RWPE2 (cell line): Measurements from ENCODE around the gene CDK14.

ENCODE experiments used
- ATAC-seq: fragments of 200-7000 bp; cut with Tn5 transposase; 3 replicates; pipeline ENCODE4 v1.9.1; 2021; ENCODE audit warnings: low read depth
- DNase-seq: peaks from one replicate; pipeline ENCODE4 v3.0.0-alpha.2; 2020; ENCODE audit warnings: low spot score
- H3K27ac ChIP-seq: fragments of 450-650 bp; 2 replicates; pipeline ENCODE4 v1.5.1; 2017; ENCODE audit warnings: mild to moderate bottlenecking; ENCODE audit not compliant: poor library complexity, severe bottlenecking
- H3K27me3 ChIP-seq: fragments of 250-450 bp; sonication (Bioruptor Pico); 2 replicates; pipeline ENCODE4 v1.5.1; 2021; ENCODE audit warnings: mild to moderate bottlenecking, moderate library complexity; ENCODE audit not compliant: insufficient read depth, poor library complexity, severe bottlenecking
- H3K36me3 ChIP-seq: fragments of 250-450 bp; sonication (Bioruptor Pico); 2 replicates; pipeline ENCODE4 v1.5.1; 2020; ENCODE audit warnings: low read depth, mild to moderate bottlenecking, moderate library complexity
- H3K4me1 ChIP-seq: fragments of 250-450 bp; sonication (Bioruptor Pico); 2 replicates; pipeline ENCODE4 v1.5.1; 2021; ENCODE audit warnings: mild to moderate bottlenecking, moderate library complexity; ENCODE audit not compliant: insufficient read depth, poor library complexity, severe bottlenecking
- H3K4me3 ChIP-seq: fragments of 250-450 bp; sonication (Bioruptor Pico); 2 replicates; pipeline ENCODE4 v1.5.1; 2021; ENCODE audit warnings: mild to moderate bottlenecking, moderate library complexity; ENCODE audit not compliant: severe bottlenecking
- H3K9me3 ChIP-seq: fragments of 250-450 bp; sonication (Bioruptor Pico); 2 replicates; pipeline ENCODE4 v1.5.1; 2021; ENCODE audit warnings: mild to moderate bottlenecking, moderate library complexity; ENCODE audit not compliant: severe bottlenecking
- TF ChIP-seq, protein P1 (sequence below): fragments of 450-650 bp; IDR thresholded peaks from one replicate; pipeline ENCODE4 v1.5.1; 2017; ENCODE audit warnings: mild to moderate bottlenecking, moderate library complexity; ENCODE audit not compliant: poor library complexity, severe bottlenecking

Gene CDK14

DNA sequence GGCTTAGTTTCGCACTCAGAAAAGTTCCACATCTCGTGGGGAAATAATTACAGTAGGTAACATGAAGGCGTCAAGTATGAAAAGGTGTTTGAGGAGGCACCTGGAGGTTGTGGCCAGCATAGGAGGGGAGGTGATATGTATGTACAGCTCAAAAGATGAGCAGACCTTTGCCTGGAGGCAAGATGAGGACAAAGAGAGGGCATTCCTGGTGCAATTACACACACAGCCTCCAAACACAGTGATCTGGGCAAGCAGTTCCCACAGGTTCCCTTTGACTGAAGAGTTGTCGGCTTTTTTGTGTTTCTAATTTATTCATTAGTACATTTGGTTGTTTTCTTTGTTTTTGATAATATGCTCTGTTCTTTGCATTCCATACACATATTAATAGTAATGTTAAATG, 46.9 kb downstream of the CDK14 start:
- Histone ChIP-seq H3K27me3 (no peaks in the 10 kb centered on the region), H3K4me1 (no peaks in the 10 kb centered on the region), H3K9me3 (peaks cover 3% of the 10 kb centered on the region), H3K4me3 (no peak overlapping the region), H3K27ac (no peak overlapping the region), H3K36me3 (no peaks in the 10 kb centered on the region)
- ATAC-seq, result no peak
- DNase-seq, result no peak
- TF ChIP-seq, protein P1, sequence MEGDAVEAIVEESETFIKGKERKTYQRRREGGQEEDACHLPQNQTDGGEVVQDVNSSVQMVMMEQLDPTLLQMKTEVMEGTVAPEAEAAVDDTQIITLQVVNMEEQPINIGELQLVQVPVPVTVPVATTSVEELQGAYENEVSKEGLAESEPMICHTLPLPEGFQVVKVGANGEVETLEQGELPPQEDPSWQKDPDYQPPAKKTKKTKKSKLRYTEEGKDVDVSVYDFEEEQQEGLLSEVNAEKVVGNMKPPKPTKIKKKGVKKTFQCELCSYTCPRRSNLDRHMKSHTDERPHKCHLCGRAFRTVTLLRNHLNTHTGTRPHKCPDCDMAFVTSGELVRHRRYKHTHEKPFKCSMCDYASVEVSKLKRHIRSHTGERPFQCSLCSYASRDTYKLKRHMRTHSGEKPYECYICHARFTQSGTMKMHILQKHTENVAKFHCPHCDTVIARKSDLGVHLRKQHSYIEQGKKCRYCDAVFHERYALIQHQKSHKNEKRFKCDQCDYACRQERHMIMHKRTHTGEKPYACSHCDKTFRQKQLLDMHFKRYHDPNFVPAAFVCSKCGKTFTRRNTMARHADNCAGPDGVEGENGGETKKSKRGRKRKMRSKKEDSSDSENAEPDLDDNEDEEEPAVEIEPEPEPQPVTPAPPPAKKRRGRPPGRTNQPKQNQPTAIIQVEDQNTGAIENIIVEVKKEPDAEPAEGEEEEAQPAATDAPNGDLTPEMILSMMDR, result no peak

DNA sequence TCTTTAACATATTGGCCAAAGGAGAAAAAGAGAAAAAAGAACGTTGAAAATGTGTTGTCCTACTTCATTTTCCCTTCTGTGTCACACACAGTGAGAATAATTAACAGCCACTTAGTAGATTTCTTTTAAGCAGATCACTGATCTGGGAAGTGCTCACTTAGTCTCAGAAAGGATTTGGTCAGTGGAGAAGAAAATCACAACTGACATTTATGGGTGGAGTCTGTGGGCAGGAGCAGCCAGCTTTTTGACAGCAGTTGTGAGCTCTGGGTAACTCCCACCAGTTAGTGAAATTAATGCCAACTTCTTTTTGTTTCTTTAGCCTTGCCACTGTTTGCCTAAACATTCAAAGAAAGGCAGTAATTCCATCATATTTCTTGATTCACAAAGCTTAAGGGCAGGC, 49.7 kb downstream of the CDK14 start:
- no peak for DNase-seq
- H3K27me3 ChIP-seq, result no peaks in the 10 kb centered on the region
- ATAC-seq, result no peak
- no peak overlapping the region for H3K4me3 ChIP-seq
- peaks cover 4% of the 10 kb centered on the region for H3K9me3 ChIP-seq
- H3K36me3 ChIP-seq, result no peaks in the 10 kb centered on the region
- TF ChIP-seq, protein P1, result no peak
- no peak overlapping the region for H3K27ac ChIP-seq
- no peaks in the 10 kb centered on the region for H3K4me1 ChIP-seq

DNA sequence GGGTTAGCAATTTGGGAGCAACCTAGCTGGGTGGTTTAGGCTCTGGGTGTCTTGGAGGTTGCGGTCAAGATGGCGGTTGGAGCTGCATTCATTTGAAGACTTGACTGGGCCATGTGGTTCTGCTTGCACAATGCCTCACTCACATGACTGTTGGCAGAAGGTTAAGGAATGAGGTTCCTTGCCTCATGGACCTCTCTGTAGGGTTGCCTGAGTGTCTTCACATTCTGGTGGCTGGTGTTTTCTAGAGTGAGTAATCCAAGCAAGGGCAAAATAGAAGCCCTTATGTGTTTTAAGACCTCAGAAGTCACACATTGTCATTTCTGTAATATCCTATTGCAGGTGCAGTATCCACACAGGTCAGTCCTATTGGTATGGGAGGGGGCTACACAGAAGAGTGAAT, 52.0 kb downstream of the CDK14 start:
- H3K27ac ChIP-seq, result no peak overlapping the region
- H3K36me3 ChIP-seq, result no peaks in the 10 kb centered on the region
- H3K9me3 ChIP-seq, result peaks cover 4% of the 10 kb centered on the region
- H3K4me1 ChIP-seq, result no peaks in the 10 kb centered on the region
- no peak for ATAC-seq
- no peak overlapping the region for H3K4me3 ChIP-seq
- H3K27me3 ChIP-seq, result no peaks in the 10 kb centered on the region
- no peak for DNase-seq
- TF ChIP-seq, protein P1, result no peak

- no peaks in the 10 kb centered on the region for H3K27me3 ChIP-seq
- no peaks in the 10 kb centered on the region; the same call in 1 of the 2 replicates for H3K36me3 ChIP-seq
- no peak overlapping the region for H3K27ac ChIP-seq
- ATAC-seq (no peak), DNase-seq (no peak)
- TF ChIP-seq, protein P1, result no peak
- no peaks in the 10 kb centered on the region for H3K4me1 ChIP-seq
- no peak overlapping the region for H3K4me3 ChIP-seq
- H3K9me3 ChIP-seq, result peaks cover 2% of the 10 kb centered on the region
Observed at GRCh38 chr7:90648834-90649233, 52.7 kb downstream of the CDK14 start.

GRCh38 chr7:90654718-90655427, 58.8 kb downstream of the CDK14 start:
- peaks cover 15% of the 10 kb centered on the region for H3K4me1 ChIP-seq
- H3K4me3 ChIP-seq, result no peak overlapping the region
- H3K36me3 ChIP-seq, result peaks cover 4% of the 10 kb centered on the region; the same call in 1 of the 2 replicates
- H3K27ac ChIP-seq, result peak overlapping the region; percentile 89
- H3K9me3 ChIP-seq, result no peaks in the 10 kb centered on the region
- DNase-seq (no peak), ATAC-seq (no peak)
- H3K27me3 ChIP-seq, result no peaks in the 10 kb centered on the region
- TF ChIP-seq, protein P1, result no peak
